GM12878 (cell line): ENCODE measurements around the gene LZTFL1. TPM values are rescaled to one million over a fixed set of nuclear protein-coding genes. Genes with fewer than 3 reads are reported as not detected.

ENCODE experiments used
- ATAC-seq: fragments of 200-7000 bp; cut with Tn5 transposase; 3 replicates; pipeline ENCODE4 v1.9.1; 2020; ENCODE audit warnings: mild to moderate bottlenecking, moderate library complexity
- BruUV-seq: library from RNA; stranded (reverse); fragments of 400-500 nt; replicated peaks from 2 replicates; lab custom pipeline; 2021; lab: Mats Ljungman, UMichigan
- CTCF ChIA-PET: fragments of 300-600 bp; sonication (Branson Sonifier 250); formaldehyde crosslinking; extraction: SDS; loops from one replicate; lab custom pipeline; 2021; ENCODE audit warnings: inconsistent platforms; lab: Yijun Ruan, JAX
- POLR2A ChIA-PET: fragments of 350-600 bp; formaldehyde crosslinking; extraction: SDS; loops from one replicate; lab custom pipeline; 2021; ENCODE audit warnings: inconsistent platforms; lab: Charles Lee
- RAD21 ChIA-PET: fragments of 300-600 bp; sonication (Branson Sonifier 250); formaldehyde crosslinking; loops from one replicate; lab custom pipeline; 2023; ENCODE audit warnings: antibody characterized with exemption; ENCODE audit not compliant: unreplicated experiment; lab: Charles Lee
- SMC1A ChIA-PET: fragments of 300-600 bp; sonication (Branson Sonifier 250); formaldehyde crosslinking; loops from one replicate; lab custom pipeline; 2023; ENCODE audit not compliant: unreplicated experiment, uncharacterized antibody; lab: Charles Lee
- DNase-seq: peaks from one replicate; pipeline ENCODE4 v3.0.0-alpha.2; 2011; ENCODE audit warnings: low read depth, low spot score
- FAIRE-seq: peaks from 3 replicates; lab custom pipeline; 2011; peaks lifted over from hg19 to GRCh38; lab: Jason Lieb, UNC
- H2AFZ ChIP-seq: 2 replicates; pipeline ENCODE4 v1.6.0; 2011; ENCODE audit warnings: low read depth, low read length, control low read depth; ENCODE audit not compliant: control insufficient read depth
- H3K27ac ChIP-seq: 2 replicates; pipeline ENCODE4 v1.5.1; 2011; ENCODE audit warnings: control low read depth; ENCODE audit not compliant: control insufficient read depth, insufficient read depth
- H3K27me3 ChIP-seq, 2 experiments: replicated peaks in 1 of 2; 2 replicates each; pipeline versions ENCODE4 v1.6.0 to v1.6.1; 2011; ENCODE audit warnings: low read length in 1 of 2; ENCODE audit not compliant: control insufficient read depth in 2 of 2, insufficient read depth in 2 of 2
- H3K36me3 ChIP-seq, 2 experiments: 2 replicates each; pipeline ENCODE4 v1.5.1; 2011; ENCODE audit warnings: low read length in 1 of 2; ENCODE audit not compliant: control insufficient read depth in 2 of 2, insufficient read depth in 2 of 2
- H3K4me1 ChIP-seq: 2 replicates; pipeline ENCODE4 v1.6.1; 2011; ENCODE audit warnings: mild to moderate bottlenecking, low read length, moderate library complexity, mixed read lengths; ENCODE audit not compliant: control insufficient read depth, insufficient read depth
- H3K4me2 ChIP-seq: 2 replicates; pipeline ENCODE4 v1.6.0; 2011; ENCODE audit warnings: control low read depth; ENCODE audit not compliant: control insufficient read depth, insufficient read depth
- H3K4me3 ChIP-seq: fragments of 200-600 bp; sonication (generic); 2 replicates; pipeline ENCODE4 v1.5.1; 2016
- H3K79me2 ChIP-seq: 2 replicates; pipeline ENCODE4 v1.6.0; 2011; ENCODE audit warnings: low read length; ENCODE audit not compliant: control insufficient read depth, insufficient read depth
- H3K9ac ChIP-seq: 2 replicates; pipeline ENCODE4 v1.8.0; 2011; ENCODE audit warnings: low read length, control low read depth, mixed read lengths; ENCODE audit not compliant: control insufficient read depth, insufficient read depth
- H3K9me3 ChIP-seq: replicated peaks from 3 replicates; pipeline ENCODE4 v1.5.1; 2011; ENCODE audit warnings: mild to moderate bottlenecking, low read length; ENCODE audit not compliant: control insufficient read depth, insufficient read depth
- H4K20me1 ChIP-seq: 2 replicates; pipeline ENCODE4 v1.6.0; 2011; ENCODE audit not compliant: control insufficient read depth, insufficient read depth
- ASH2L ChIP-seq: fragments of 300-600, 200-600 bp; sonication (generic); IDR thresholded peaks from 2 replicates; pipeline ENCODE4 v1.6.1; 2017; ENCODE audit warnings: low read depth, mild to moderate bottlenecking, borderline replicate concordance
- CBFB ChIP-seq: IDR thresholded peaks from 2 replicates; pipeline ENCODE4 v1.6.1; 2016; ENCODE audit warnings: antibody characterized with exemption, low read depth
- CBX3 ChIP-seq: fragments of 200-600 bp; sonication (generic); IDR thresholded peaks from 2 replicates; pipeline ENCODE4 v1.6.1; 2016; ENCODE audit warnings: low read depth, borderline replicate concordance
- CHD1 ChIP-seq: IDR thresholded peaks from 2 replicates; pipeline ENCODE4 v1.6.1; 2012; ENCODE audit warnings: low read depth, low read length, improper control_type of control experiment
- E2F4 ChIP-seq: IDR thresholded peaks from 2 replicates; pipeline ENCODE4 v1.6.1; 2012; ENCODE audit warnings: low read depth, low read length, improper control_type of control experiment
- EP300 ChIP-seq, 2 experiments: fragments of 150-350 bp in 1 of 2; IDR thresholded peaks; 2 replicates each; pipeline ENCODE4 v1.6.1; 2011 to 2012; ENCODE audit warnings: low read depth in 2 of 2, low read length in 2 of 2, borderline replicate concordance in 1 of 2, improper control_type of control experiment in 1 of 2, inconsistent platforms in 1 of 2; ENCODE audit not compliant: control insufficient read depth in 1 of 2
- ESRRA ChIP-seq: IDR thresholded peaks from 2 replicates; pipeline ENCODE4 v1.6.1; 2012; ENCODE audit warnings: mild to moderate bottlenecking, low read length, improper control_type of control experiment
- ETV6 ChIP-seq, 2 experiments: fragments of 450-650 bp in 1 of 2; IDR thresholded peaks in 1 of 2; conservative IDR thresholded peaks in 1 of 2; 2 replicates each; pipeline ENCODE4 v1.6.1; 2014; ENCODE audit warnings: antibody characterized with exemption in 1 of 2, borderline replicate concordance in 1 of 2, low read depth in 1 of 2, mild to moderate bottlenecking in 1 of 2, moderate library complexity in 1 of 2
- HDGF ChIP-seq: fragments of 450-650 bp; IDR thresholded peaks from 2 replicates; pipeline ENCODE4 v1.6.1; 2016; ENCODE audit warnings: antibody characterized with exemption
- KDM1A ChIP-seq: fragments of 200-600 bp; sonication (generic); IDR thresholded peaks from 2 replicates; pipeline ENCODE4 v1.6.1; 2016; ENCODE audit warnings: borderline replicate concordance
- POLR2AphosphoS5 ChIP-seq: IDR thresholded peaks from 2 replicates; pipeline ENCODE4 v1.6.1; 2011; ENCODE audit warnings: mild to moderate bottlenecking, low read length, inconsistent platforms
- POU2F2 ChIP-seq: IDR thresholded peaks from 3 replicates; pipeline ENCODE4 v1.6.1; 2011; ENCODE audit warnings: low read depth, mild to moderate bottlenecking, low read length, borderline replicate concordance
- SP1 ChIP-seq: IDR thresholded peaks from one replicate; pipeline ENCODE4 v1.6.1; 2011; ENCODE audit warnings: low read depth, low read length
- SREBF2 ChIP-seq: IDR thresholded peaks from 2 replicates; pipeline ENCODE4 v1.6.1; 2012; ENCODE audit warnings: mild to moderate bottlenecking, low read length
- SUZ12 ChIP-seq: fragments of 200-600 bp; sonication (generic); IDR thresholded peaks from one replicate; pipeline ENCODE4 v1.6.1; 2018; ENCODE audit warnings: antibody characterized with exemption, mild to moderate bottlenecking; ENCODE audit not compliant: unreplicated experiment
- YBX1 ChIP-seq: fragments of 450-650 bp; IDR thresholded peaks from 2 replicates; pipeline ENCODE4 v1.6.1; 2016; ENCODE audit warnings: antibody characterized with exemption
- ZNF207 ChIP-seq: fragments of 450-650 bp; IDR thresholded peaks from 2 replicates; pipeline ENCODE4 v1.6.1; 2014; ENCODE audit warnings: antibody characterized with exemption, mild to moderate bottlenecking, borderline replicate concordance
- WGBS: methylation state at CpG from one replicate; pipeline ENCODE4 v1.1.6; 2016; ENCODE audit warnings: low lambda C conversion rate; ENCODE audit not compliant: insufficient replicate concordance, insufficient coverage; ENCODE audit errors: missing lambda C conversion rate; 5-methylcytosine and 5-hydroxymethylcytosine counted together
- in situ Hi-C: fragments of 300-500 bp; cut with MboI; formaldehyde crosslinking; loops from 9 replicates; pipeline ENCODE4 v1.14.3; 2018; ENCODE audit warnings: mixed read lengths
- intact Hi-C: fragments of 100-400 bp; cut with micrococcal nuclease; formaldehyde crosslinking; loops from one replicate; pipeline ENCODE4 v1.14.2; 2022; ENCODE audit not compliant: unreplicated experiment
- polyA plus RNA-seq, 11 experiments: library from polyadenylated mRNA; depleted of rRNA in 4 of 11; unstranded in 6 of 11; stranded (reverse) in 5 of 11; fragments of >200 nt; fragmentation: Nextera tagmentation in 4 of 11; fragmentation: Illumina TruSeq in 1 of 11; extraction: Ambion mirVana in 4 of 11; extraction: Trizol in 1 of 11; gene quantifications; 1 replicate in 1 of 11; 2 replicates in 10 of 11; pipeline versions ENCODE4 v1.2.1 to v1.2.3, GENCODE V29; 2011 to 2016; ENCODE audit warnings: inconsistent platforms in 2 of 11, missing spikeins in 2 of 11, low read depth in 1 of 11
- total RNA-seq, 4 experiments: library from RNA; depleted of rRNA in 3 of 4; stranded (reverse); fragments of >200 nt in 3 of 4; fragmentation: Illumina TruSeq in 1 of 4; extraction: Trizol in 1 of 4; gene quantifications; 2 replicates each; pipeline versions ENCODE4 v1.2.1 to v1.2.3, GENCODE V29; 2013 to 2021
- TF ChIP-seq, protein P1 (sequence below): fragments of 450-650 bp; conservative IDR thresholded peaks from 2 replicates; pipeline ENCODE4 v1.6.1; 2017; ENCODE audit warnings: mild to moderate bottlenecking, moderate library complexity

LZTFL1 gene
- total and polyA plus RNA-seq, 10 of the 15 experiments (the other 5 are each of a cell fraction or from before 2014, with no cell fraction given) = 9.8 to 74.1 (median 11.9) TPM

DNA sequence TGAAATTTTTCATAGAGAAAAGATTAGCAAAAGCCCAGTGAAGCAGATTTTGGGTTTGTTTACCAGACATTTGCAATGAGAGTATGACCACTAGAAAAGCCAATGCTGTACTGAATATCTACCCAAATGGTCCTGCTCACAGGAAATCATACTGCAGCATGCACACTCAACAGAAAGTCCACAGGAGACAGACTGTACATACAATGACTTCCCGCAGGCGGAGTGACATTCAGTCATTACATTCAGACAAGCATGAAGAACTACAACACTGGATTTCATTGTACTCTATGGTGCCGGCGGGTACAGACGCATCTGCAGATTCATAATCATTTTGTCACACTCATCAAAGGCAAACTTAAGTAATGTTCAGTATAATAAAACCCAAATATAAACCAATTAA is 11.8 kb downstream of the LZTFL1 start:
- Histone ChIP-seq H3K9me3 (no peaks in the 10 kb centered on the region), H3K4me3 (no peak overlapping the region), H3K79me2 (no peaks in the 10 kb centered on the region), H3K9ac (no peak overlapping the region), H3K36me3 (peaks cover 5 to 6% of the 10 kb centered on the region in 2 experiments; a peak in 3 of 4 replicates), H3K27ac (no peak overlapping the region), H3K4me2 (no peak overlapping the region), H3K4me1 (no peaks in the 10 kb centered on the region), H4K20me1 (no peaks in the 10 kb centered on the region), H2AFZ (no peak overlapping the region), H3K27me3 (no peaks in the 10 kb centered on the region)
- in situ Hi-C loops (no loop called here), intact Hi-C loops (no loop called here)
- WGBS = 98% methylated on average over 5 of the region's 5 CpGs
- no peak for FAIRE-seq
- ChIA-PET SMC1A (interaction anchor here (1.1 to 2.3 kb wide), 3 partner anchors 10 to 69 kb away, joined by 3 to 13 read pairs (median 6); partner anchors contain the start of gene LZTFL1), RAD21 (interaction anchor here (0.7 to 1.7 kb wide), 4 partner anchors 38 to 94 kb away, joined by 4 to 6 read pairs (median 4); no protein-coding TSS in a partner anchor), CTCF (interaction anchor here (0.5 to 1.8 kb wide), 6 partner anchors 8 to 319 kb away, joined by 3 to 5 read pairs (median 3); no protein-coding TSS in a partner anchor), POLR2A (no interaction called here)
- no peak for TF ChIP-seq POLR2AphosphoS5
- TF ChIP-seq ESRRA = no peak
- TF ChIP-seq ASH2L = no peak
- no peak for TF ChIP-seq SP1
- no peak for TF ChIP-seq CBX3
- no peak for TF ChIP-seq KDM1A
- no peak for TF ChIP-seq POU2F2
- no peak for TF ChIP-seq ETV6 (conservative IDR thresholded peaks at IDR 0.05 in 1 of 2, IDR thresholded peaks at IDR 0.05 in 1 of 2; ENCODE audit: borderline replicate concordance in 1 of 2, low read depth in 1 of 2)
- TF ChIP-seq, protein P1, sequence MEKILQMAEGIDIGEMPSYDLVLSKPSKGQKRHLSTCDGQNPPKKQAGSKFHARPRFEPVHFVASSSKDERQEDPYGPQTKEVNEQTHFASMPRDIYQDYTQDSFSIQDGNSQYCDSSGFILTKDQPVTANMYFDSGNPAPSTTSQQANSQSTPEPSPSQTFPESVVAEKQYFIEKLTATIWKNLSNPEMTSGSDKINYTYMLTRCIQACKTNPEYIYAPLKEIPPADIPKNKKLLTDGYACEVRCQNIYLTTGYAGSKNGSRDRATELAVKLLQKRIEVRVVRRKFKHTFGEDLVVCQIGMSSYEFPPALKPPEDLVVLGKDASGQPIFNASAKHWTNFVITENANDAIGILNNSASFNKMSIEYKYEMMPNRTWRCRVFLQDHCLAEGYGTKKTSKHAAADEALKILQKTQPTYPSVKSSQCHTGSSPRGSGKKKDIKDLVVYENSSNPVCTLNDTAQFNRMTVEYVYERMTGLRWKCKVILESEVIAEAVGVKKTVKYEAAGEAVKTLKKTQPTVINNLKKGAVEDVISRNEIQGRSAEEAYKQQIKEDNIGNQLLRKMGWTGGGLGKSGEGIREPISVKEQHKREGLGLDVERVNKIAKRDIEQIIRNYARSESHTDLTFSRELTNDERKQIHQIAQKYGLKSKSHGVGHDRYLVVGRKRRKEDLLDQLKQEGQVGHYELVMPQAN = no peak
- no peak for TF ChIP-seq ZNF207
- TF ChIP-seq SREBF2 = no peak
- TF ChIP-seq CBFB = no peak
- no peak for TF ChIP-seq CHD1
- TF ChIP-seq E2F4 = no peak
- no peak for TF ChIP-seq HDGF
- no peak for TF ChIP-seq YBX1
- no peak for TF ChIP-seq SUZ12
- TF ChIP-seq EP300 (IDR thresholded peaks at IDR 0.05; ENCODE audit: borderline replicate concordance in 1 of 2, control insufficient read depth in 1 of 2, low read depth in 2 of 2, low read length in 2 of 2) = no peak
- DNase-seq = no peak
- no TSS peak for BruUV-seq
- no peak for ATAC-seq
